ENCODE data around the gene SCCPDH. TPM values are rescaled to one million over a fixed set of nuclear protein-coding genes. Genes with fewer than 3 reads are reported as not detected.

SCCPDH gene, protein sequence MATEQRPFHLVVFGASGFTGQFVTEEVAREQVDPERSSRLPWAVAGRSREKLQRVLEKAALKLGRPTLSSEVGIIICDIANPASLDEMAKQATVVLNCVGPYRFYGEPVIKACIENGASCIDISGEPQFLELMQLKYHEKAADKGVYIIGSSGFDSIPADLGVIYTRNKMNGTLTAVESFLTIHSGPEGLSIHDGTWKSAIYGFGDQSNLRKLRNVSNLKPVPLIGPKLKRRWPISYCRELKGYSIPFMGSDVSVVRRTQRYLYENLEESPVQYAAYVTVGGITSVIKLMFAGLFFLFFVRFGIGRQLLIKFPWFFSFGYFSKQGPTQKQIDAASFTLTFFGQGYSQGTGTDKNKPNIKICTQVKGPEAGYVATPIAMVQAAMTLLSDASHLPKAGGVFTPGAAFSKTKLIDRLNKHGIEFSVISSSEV
- total RNA-seq (10 to 100 TPM in 6 of 7 donors, 1 to 10 TPM in 1; 9.3 to 15.8 (median 14.5) TPM), polyA plus RNA-seq (10 to 100 TPM in 2 of 3 donors, 1 to 10 TPM in 1; 6.8 to 11.6 (median 10.3) TPM)
- long read RNA-seq, donor 1, transcript SCCPDH-201 (12 exons, 2,503 nt), result major isoform, 19 of 19 reads
- long read RNA-seq, donor 1, partial matches to known transcripts, result 0 of 19 reads
- long read RNA-seq, donor 1, other reads (novel, unspliced or antisense), result 0 of 19 reads
- long read RNA-seq, donor 2, transcript SCCPDH-201 (12 exons, 2,503 nt), result major isoform, 16 of 21 reads
- long read RNA-seq, donor 2, partial matches to known transcripts, result 5 of 21 reads
- long read RNA-seq, donor 2, other reads (novel, unspliced or antisense), result 0 of 21 reads

GRCh38 chr1:246724016-246724730 is at the start of gene SCCPDH:
Gene SCCPDH (plus strand): TSS chr1:246724409. CDS start chr1:246724423, 14 bp downstream.
- TF ChIP-seq POLR2AphosphoS5 (IDR thresholded peaks at IDR 0.05) (peak; percentile 41 to 78 (median 69)), POLR2A (IDR thresholded peaks at IDR 0.05) (no peak)
- TF ChIP-seq, protein P1, sequence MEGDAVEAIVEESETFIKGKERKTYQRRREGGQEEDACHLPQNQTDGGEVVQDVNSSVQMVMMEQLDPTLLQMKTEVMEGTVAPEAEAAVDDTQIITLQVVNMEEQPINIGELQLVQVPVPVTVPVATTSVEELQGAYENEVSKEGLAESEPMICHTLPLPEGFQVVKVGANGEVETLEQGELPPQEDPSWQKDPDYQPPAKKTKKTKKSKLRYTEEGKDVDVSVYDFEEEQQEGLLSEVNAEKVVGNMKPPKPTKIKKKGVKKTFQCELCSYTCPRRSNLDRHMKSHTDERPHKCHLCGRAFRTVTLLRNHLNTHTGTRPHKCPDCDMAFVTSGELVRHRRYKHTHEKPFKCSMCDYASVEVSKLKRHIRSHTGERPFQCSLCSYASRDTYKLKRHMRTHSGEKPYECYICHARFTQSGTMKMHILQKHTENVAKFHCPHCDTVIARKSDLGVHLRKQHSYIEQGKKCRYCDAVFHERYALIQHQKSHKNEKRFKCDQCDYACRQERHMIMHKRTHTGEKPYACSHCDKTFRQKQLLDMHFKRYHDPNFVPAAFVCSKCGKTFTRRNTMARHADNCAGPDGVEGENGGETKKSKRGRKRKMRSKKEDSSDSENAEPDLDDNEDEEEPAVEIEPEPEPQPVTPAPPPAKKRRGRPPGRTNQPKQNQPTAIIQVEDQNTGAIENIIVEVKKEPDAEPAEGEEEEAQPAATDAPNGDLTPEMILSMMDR (IDR thresholded peaks at IDR 0.05 in 8 of 11, conservative IDR thresholded peaks at IDR 0.05 in 3 of 11), result no peak
- Histone ChIP-seq H3K4me3 (peak within 1 kb of the TSS; percentile 58 to 95 (median 87)), H3K27me3 (replicated peaks in 1 of 7) (no peaks in the 10 kb centered on the region), H3K9me3 (peaks cover 0 to 25% (median 19%) of the 10 kb centered on the region in 8 donors), H3K4me1 (peaks cover 3 to 38% (median 22%) of the 10 kb centered on the region in 6 donors), H3K36me3 (peaks cover 0 to 24% (median 15%) of the 10 kb centered on the region in 6 donors), H3K27ac (peak within 1 kb of the TSS; percentile 32 to 84 (median 76))
- DNase-seq, result peak; percentile 91
- intact Hi-C loops (cut with DNase I; ENCODE audit: low total_unique reads), result no loop called here
- 0 to 1% (median 0%) methylated on average over 18 to 89 of the region's 89 CpGs for WGBS, 5 donors

DNA sequence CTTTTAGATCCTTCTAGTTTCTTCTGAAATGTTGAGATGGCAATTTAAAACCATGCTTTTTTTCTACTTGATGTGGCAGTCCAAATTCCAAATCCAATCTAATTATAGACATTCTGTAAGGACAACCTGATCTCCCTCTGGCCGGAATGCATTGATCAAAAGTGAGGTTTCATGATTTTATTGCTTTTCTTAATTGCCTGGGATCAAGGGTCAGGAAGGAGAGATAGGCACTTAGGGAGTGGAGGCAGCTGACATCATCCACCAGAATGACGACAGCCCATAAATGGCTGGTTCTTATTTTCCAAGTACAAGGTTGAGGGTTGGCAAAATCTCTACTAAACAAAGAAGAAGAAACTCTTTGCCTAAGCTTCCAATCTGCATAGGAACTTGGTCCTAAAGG is 46.4 kb upstream of the SCCPDH start:
- H3K27ac ChIP-seq, result no peak overlapping the region
- intact Hi-C loops (cut with DNase I; ENCODE audit: low total_unique reads), result no loop called here
- H3K4me3 ChIP-seq, result no peak overlapping the region
- peaks cover 0 to 2% (median 0%) of the 10 kb centered on the region in 6 donors for H3K36me3 ChIP-seq
- WGBS, 5 donors, result 70 to 91% (median 83%) methylated on average over 2 of the region's 2 CpGs
- no peak for DNase-seq
- peaks cover 0 to 3% (median 0%) of the 10 kb centered on the region in 8 donors for H3K9me3 ChIP-seq
- H3K27me3 ChIP-seq (replicated peaks in 1 of 7), result no peaks in the 10 kb centered on the region
- peaks cover 0 to 12% (median 0%) of the 10 kb centered on the region in 6 donors for H3K4me1 ChIP-seq
- TF ChIP-seq POLR2AphosphoS5 (IDR thresholded peaks at IDR 0.05) (no peak), POLR2A (IDR thresholded peaks at IDR 0.05) (no peak)
- TF ChIP-seq, protein P1 (IDR thresholded peaks at IDR 0.05 in 8 of 11, conservative IDR thresholded peaks at IDR 0.05 in 3 of 11), result no peak

DNA sequence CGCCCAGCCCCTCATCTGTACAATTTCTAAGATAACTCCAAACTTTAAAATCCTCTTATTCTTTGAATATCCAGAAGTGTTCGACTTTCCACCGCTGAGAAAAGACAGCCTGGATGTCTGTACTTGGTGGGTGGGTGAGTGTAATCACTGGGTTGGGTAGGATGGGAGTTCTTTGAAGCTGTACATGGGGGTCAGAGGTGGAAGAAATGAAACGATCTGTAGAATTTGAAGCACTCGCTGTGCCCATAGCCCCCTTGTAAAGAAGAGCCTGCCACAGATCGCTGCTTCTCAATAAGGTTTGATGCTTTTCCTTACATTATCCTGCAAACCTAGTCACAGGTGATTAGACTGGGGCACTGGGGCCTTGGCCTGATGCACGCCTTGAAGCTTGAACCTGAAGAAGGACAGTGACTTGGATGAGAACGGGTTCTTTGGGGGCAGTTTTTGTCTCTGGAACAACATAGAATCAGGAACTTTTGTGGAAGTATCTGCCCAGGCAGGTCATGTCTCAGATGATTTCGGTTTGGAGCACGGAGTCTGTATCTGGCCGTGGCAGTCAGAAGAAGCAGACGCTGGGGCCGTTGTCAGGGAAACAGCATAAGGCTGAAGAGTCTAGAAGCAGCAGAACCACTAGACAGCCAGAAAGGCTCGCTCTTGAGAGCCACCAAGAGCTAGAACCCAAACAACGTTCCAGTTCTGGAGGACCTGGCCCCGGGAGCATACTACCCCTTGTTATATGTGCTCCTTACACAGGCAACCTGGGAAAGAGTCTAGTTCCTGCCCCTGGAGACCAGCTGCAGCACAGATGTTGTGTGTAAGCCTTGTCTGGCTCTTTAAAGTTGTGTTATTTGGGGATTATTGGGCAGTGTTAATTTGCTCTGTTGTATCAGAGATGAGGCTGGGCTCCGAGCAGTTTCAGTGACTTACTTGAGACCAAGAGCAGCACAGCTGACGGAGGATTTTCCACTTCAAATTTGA is 45.1 kb upstream of the SCCPDH start:
- H3K27me3 ChIP-seq (replicated peaks in 1 of 7), result no peaks in the 10 kb centered on the region
- H3K4me3 ChIP-seq, result no peak overlapping the region
- no peaks in the 10 kb centered on the region for H3K36me3 ChIP-seq
- WGBS, 5 donors, result 85 to 96% (median 89%) methylated on average over 17 to 18 of the region's 18 CpGs
- DNase-seq, result no peak
- TF ChIP-seq POLR2A (IDR thresholded peaks at IDR 0.05) (no peak), POLR2AphosphoS5 (IDR thresholded peaks at IDR 0.05) (no peak)
- TF ChIP-seq, protein P1 (IDR thresholded peaks at IDR 0.05 in 8 of 11, conservative IDR thresholded peaks at IDR 0.05 in 3 of 11), result no peak
- H3K4me1 ChIP-seq, result peaks cover 0 to 12% (median 0%) of the 10 kb centered on the region in 6 donors
- peaks cover 0 to 3% (median 0%) of the 10 kb centered on the region in 8 donors for H3K9me3 ChIP-seq
- intact Hi-C loops (cut with DNase I; ENCODE audit: low total_unique reads), result no loop called here
- H3K27ac ChIP-seq, result no peak overlapping the region
